Anterior cingulate cortex (tissue), 58 donors: ENCODE data around the gene REEP1.

Experiments
- DNase-seq, 58 donors: peaks; one replicate each; lab custom pipeline; 2025; lab: John Stamatoyannopoulos, UW

The REEP1 gene

GRCh38 chr2:86308984-86309695 is 28.3 kb downstream of the REEP1 start:
- no peak for DNase-seq

GRCh38 chr2:86308356-86308755 is 29.1 kb downstream of the REEP1 start:
- DNase-seq = no peak

- no peak for DNase-seq
Measured at GRCh38 chr2:86307431-86307830, 30.0 kb downstream of the REEP1 start.

- no peak for DNase-seq
Measured at GRCh38 chr2:86305915-86306254, 31.5 kb downstream of the REEP1 start.

- DNase-seq = no peak
Measured at GRCh38 chr2:86305195-86305914, 32.1 kb downstream of the REEP1 start.

- DNase-seq = no peak
Measured at GRCh38 chr2:86304416-86304815, 33.0 kb downstream of the REEP1 start.

- DNase-seq = no peak
Measured at GRCh38 chr2:86302320-86302719, 35.1 kb downstream of the REEP1 start.

- no peak for DNase-seq
Measured at GRCh38 chr2:86301711-86302202, 35.7 kb downstream of the REEP1 start.

- DNase-seq = no peak
Measured at GRCh38 chr2:86301009-86301408, 36.4 kb downstream of the REEP1 start.

GRCh38 chr2:86300496-86300895 is 36.9 kb downstream of the REEP1 start:
- DNase-seq = peak in 1 of 58 donors; percentile 34

- peak in 30 of 58 donors; percentile 10 to 64 (median 35) for DNase-seq
Measured at GRCh38 chr2:86298411-86299390, 38.7 kb downstream of the REEP1 start.

- no peak for DNase-seq
Measured at GRCh38 chr2:86297382-86298147, 39.9 kb downstream of the REEP1 start.

GRCh38 chr2:86296947-86297346 is 40.5 kb downstream of the REEP1 start:
- DNase-seq = no peak

GRCh38 chr2:86295066-86295465 is 42.4 kb downstream of the REEP1 start:
- DNase-seq = no peak

- no peak for DNase-seq
Measured at GRCh38 chr2:86293612-86294011, 43.8 kb downstream of the REEP1 start.

GRCh38 chr2:86292571-86293515 is 44.6 kb downstream of the REEP1 start:
- DNase-seq = no peak

GRCh38 chr2:86291328-86291662 is 46.1 kb downstream of the REEP1 start:
- DNase-seq = no peak

GRCh38 chr2:86290596-86291327 is 46.7 kb downstream of the REEP1 start:
- DNase-seq = no peak
